Activated CD4-positive, CD25-positive, alpha-beta regulatory T cell (primary cell): ENCODE results near the gene DMD.

Experiments
- DNase-seq, 4 experiments: peaks; one replicate each; lab custom pipeline; 2025; lab: John Stamatoyannopoulos, UW

The DMD gene

DNA sequence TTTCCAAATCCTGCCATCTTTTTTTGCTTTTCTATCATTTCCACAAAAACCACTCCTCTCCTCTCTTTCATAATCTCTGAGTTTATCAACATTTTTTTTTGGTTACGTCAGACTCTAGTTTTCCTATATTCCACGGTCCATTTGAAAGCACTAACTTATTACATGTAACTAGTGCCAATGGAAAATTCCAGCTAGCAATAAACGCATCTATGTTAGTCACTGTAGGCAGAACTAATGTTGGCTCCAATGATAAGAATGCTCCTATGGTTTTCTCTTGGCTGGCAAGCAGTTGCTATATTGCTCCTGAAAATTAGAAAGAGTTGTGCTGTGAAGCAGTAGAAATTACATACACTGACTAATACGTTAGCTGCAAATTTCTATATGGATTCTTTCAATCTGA lies 1504.9 kb downstream of the DMD start:
- no peak for DNase-seq

DNA sequence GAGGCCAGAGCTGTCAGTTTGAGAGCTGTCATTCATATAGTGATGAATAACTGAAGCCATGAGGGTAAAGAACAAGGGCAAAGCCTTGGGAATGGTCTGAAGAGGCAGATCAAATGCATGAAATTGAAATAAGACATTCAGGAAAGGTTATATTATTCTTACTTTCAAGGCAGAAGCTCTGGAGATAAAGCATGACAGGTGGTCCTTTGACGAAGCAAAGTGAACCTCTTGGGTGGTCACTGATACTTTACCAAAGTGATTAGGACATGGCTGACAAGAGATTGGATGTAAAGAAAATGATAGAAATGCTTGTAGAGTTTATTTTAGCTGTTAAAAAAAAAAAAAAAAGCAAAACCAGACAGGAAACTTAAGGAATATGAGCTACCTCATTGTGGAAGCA lies 1505.5 kb downstream of the DMD start:
- no peak for DNase-seq

- DNase-seq, result no peak
Measured at GRCh38 chrX:31704938-31705337, 1506.4 kb downstream of the DMD start.

- no peak for DNase-seq
Measured at GRCh38 chrX:31702222-31702621, 1509.1 kb downstream of the DMD start.

GRCh38 chrX:31697294-31697916 lies 1513.9 kb downstream of the DMD start:
- no peak for DNase-seq

GRCh38 chrX:31679861-31680260 lies 1531.5 kb downstream of the DMD start:
- no peak for DNase-seq

- no peak for DNase-seq
Measured at GRCh38 chrX:31670245-31670644, 1541.1 kb downstream of the DMD start.

DNA sequence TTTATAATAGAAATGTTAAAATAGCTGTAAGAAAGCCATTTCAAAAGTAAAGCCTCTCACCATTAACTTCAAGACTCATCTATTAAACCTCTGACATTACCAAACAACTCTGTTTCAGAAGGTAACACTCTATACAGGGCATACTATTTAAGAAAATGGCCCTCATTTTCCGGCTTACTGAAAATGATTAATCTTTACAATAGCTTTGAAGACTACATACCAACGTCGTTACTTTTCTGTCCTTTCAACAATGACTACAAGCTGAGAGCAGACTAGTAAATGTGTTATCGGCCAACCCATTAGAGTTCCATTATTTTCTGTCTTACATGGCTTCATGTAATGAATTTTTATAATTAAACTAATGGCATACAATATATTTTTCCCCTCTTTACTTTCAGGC lies 1545.9 kb downstream of the DMD start:
- no peak for DNase-seq

DNA sequence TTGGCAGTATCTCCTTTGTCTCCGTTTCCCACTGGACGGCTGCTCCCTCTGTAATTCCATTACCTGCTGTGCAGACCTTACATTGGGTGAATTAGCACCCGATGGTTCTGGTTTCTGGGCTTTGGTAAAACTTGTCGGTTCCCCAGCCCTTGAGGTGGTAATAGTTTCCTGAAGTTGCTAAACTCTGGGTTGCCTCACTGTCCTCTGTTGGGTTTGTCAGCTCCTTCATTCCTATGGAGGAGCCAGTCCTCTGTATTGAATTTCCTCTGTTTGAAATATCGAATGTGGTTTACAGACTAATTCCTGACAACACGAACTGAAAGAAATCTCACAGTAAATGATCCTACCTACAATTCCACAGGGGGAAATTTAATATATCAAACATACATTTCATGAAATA lies 1548.2 kb downstream of the DMD start:
- no peak for DNase-seq

DNA sequence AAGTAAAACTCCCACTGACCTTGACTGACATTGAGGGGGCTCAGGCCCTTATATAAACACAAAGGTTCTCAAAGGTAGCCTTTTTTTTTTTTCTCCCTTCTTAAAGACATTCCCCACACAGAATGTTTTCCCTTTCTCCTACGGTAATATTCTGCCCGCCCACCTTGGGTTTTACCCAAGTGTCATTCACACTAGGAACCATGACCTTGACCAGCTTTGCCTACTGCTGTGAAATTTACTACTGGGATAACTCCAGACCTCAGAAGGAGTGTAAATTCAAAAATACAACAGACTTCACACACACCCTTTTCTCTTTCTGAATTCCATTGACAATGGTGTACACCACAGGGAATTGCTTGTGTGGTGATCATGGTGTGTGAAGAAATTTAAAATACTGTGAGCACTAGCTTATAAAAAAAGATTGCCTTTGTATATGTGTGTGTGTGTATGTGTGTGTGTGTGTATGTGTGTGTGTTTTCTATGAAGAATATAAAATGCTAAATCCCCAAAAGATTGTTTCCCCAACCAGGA lies 1550.0 kb downstream of the DMD start:
- DNase-seq, result no peak

- no peak for DNase-seq
Measured at GRCh38 chrX:31658360-31658759, 1553.0 kb downstream of the DMD start.

DNA sequence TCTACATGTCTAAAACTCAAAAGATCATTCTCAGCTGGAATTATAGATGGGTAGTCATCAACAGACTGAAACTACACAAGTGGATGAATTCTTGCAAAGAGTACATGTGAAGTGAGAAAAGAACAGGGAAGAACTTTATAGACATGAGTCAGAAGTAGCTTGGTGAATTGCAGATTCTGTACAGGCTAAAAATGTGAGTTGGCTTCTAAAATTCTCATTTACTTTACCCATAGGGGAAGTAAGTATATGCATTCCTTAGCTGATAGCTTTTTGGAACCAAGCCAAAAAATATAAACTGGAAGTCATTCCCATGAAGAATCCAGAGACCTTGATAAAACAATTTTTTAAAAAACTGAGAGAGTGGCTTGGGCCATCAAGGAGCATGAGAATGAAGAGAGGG lies 1555.3 kb downstream of the DMD start:
- DNase-seq, result no peak

DNA sequence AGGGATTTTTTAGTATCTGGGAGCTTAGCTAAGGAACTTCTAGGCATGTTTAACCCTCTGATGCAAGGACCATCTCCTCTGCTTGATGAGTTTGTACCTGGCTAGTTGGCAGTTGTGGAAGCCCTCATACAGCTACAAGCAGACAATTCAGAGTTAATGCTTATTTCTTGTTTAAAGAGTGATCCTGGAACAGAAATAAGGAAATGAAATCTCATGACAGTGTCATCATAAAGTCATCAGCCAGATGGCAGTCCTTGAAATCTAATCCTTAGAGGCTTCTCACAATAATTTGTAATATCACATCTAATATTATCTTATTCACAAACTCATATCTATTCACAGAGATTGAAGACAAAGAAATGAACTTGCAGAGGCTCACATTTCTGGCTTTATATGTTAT lies 1557.9 kb downstream of the DMD start:
- no peak for DNase-seq

- DNase-seq, result no peak
Measured at GRCh38 chrX:31652650-31653049, 1558.7 kb downstream of the DMD start.

- DNase-seq, result no peak
Measured at GRCh38 chrX:31649201-31649600, 1562.1 kb downstream of the DMD start.

GRCh38 chrX:31633349-31633748 lies 1578.0 kb downstream of the DMD start:
- no peak for DNase-seq

- DNase-seq, result no peak
Measured at GRCh38 chrX:31629195-31629594, 1582.2 kb downstream of the DMD start.

GRCh38 chrX:31609130-31609529 lies 1602.2 kb downstream of the DMD start:
- no peak for DNase-seq

GRCh38 chrX:31608638-31609037 lies 1602.7 kb downstream of the DMD start:
- no peak for DNase-seq

DNA sequence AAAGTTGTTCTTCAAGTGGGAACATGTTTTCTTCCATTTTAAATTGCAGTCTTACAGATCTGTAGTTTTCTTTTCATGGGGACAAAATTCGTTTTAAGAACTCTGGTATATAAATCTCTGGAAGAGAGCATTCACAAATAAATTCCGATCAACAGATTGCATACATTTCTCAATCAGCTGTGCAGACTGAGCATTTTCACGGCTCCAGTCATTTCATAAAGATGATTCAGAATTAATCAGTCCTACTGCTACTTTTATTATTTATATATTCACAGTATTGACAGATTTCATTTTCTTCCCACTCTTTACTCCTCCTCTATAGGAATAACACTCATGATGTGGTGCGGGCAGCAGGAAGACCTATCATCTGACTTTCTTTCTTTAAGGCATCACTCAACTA lies 1604.6 kb downstream of the DMD start:
- no peak for DNase-seq

DNA sequence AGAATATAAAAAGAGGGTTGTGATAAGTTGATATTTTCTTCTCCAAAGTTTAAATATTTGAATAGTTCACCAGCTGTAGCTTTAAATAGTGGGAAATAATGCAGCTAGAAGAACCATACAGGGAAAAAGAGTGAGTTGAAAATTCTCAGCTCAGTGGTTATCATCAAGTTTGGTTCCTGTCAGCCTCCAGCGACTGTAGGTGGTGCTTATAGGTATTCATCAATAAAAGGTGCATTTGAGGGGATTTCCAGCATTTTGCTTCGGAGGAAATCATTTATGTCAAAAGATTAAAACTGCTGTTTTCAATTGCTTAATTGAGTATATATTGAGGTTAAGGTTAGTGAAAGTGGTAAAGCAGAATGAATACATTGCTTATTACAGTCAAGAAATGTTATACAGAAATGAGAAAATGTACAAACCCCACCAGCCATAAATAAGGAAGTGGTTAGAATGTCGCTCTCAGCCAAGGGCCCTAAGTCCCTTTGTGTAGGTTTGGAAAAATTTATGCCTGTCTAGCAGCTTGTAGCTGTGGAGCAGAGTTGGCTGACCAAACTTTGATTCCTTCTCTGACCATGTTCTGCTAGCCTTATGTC lies 1606.6 kb downstream of the DMD start:
- DNase-seq, result no peak

GRCh38 chrX:31603411-31604120 lies 1607.8 kb downstream of the DMD start:
- DNase-seq, result no peak

- no peak for DNase-seq
Measured at GRCh38 chrX:31600823-31601222, 1610.5 kb downstream of the DMD start.
